Sigmoid colon (tissue), 3 donors: Measurements from ENCODE around the gene UPF2.

ENCODE experiments used
- CTCF ChIP-seq, 4 experiments: fragments of 450-650 bp in 3 of 4; fragments of 200-600 bp in 1 of 4; IDR thresholded peaks; one replicate each; pipeline ENCODE4 v1.5.1; 2016 to 2019; ENCODE audit warnings: antibody characterized with exemption in 4 of 4, mild to moderate bottlenecking in 3 of 4, moderate library complexity in 2 of 4
- POLR2A ChIP-seq, 2 donors: fragments of 450-650 bp; IDR thresholded peaks; one replicate each; pipeline ENCODE4 v1.6.1; 2016; ENCODE audit warnings: antibody characterized with exemption in 2 of 2, mild to moderate bottlenecking in 2 of 2, moderate library complexity in 2 of 2

GRCh38 chr10:11913079-11913641 is 129.4 kb downstream of the UPF2 start:
- TF ChIP-seq CTCF (IDR thresholded peaks at IDR 0.05) (no peak), POLR2A (IDR thresholded peaks at IDR 0.05) (no peak)
